Left cardiac atrium (tissue), 4 donors: ENCODE results near the gene CTBS. TPM values are rescaled to one million over a fixed set of nuclear protein-coding genes. Genes with fewer than 3 reads are reported as not detected.
A peak's percentile ranks its signal among the peaks of the same experiment; 100 is the strongest.
"Not testable (repeated sequence)": the region's sequence is repeated elsewhere in the genome, so short reads cannot be mapped to it uniquely, and the experiment has no call there.

ENCODE experiments used
- ATAC-seq, 2 donors: fragments of 200-7000 bp; cut with Tn5 transposase; one replicate each; pipeline ENCODE4 v1.9.1; 2020; ENCODE audit warnings: mild to moderate bottlenecking in 2 of 2, moderate library complexity in 2 of 2
- DNase-seq: peaks from one replicate; pipeline ENCODE4 v3.0.0-alpha.2; 2020
- intact Hi-C, 2 donors: fragments of 100-400 bp; cut with DNase I; formaldehyde crosslinking; loops; one replicate each; pipeline versions ENCODE4 v1.14.1 to v1.15.1; 2022 to 2023
- total RNA-seq, 2 donors: library from RNA; stranded (reverse); fragmentation: NEBNext Ultra II Directional; extraction: Animal tissue kit (Norgen Biotek cat#: 25700); gene quantifications; one replicate each; pipeline ENCODE4 v1.2.1, GENCODE V29; 2021
- donor health status: DM: no; HTN: yes; CAD: no.
- donor health status: DM: no; HTN: yes; CAD: no; lungs with severe emphysema.
- donor health status: DM: yes; HTN: yes; CAD: no.
- donor health status: Dilated cardiomyopathy.

Gene CTBS
- total RNA-seq, 2 donors from 2014 or later, result 8.0 to 11.4 TPM

GRCh38 chr1:84510668-84511067, 63.6 kb downstream of the CTBS start:
- ATAC-seq (no peak), DNase-seq (no peak)
- intact Hi-C loops, result no loop called here

- no peak for DNase-seq
- intact Hi-C loops, result no loop called here
- no peak for ATAC-seq
Observed at GRCh38 chr1:84510165-84510564, 64.1 kb downstream of the CTBS start.

- intact Hi-C loops, result loop anchor here in 1 of 2 donors (5.0 kb wide), 1 partner anchor 63 kb away; the partner anchor contains the start of gene CTBS
- DNase-seq (no peak), ATAC-seq (no peak)
Observed at GRCh38 chr1:84509029-84509428, 65.2 kb downstream of the CTBS start.

GRCh38 chr1:84508510-84508909, 65.7 kb downstream of the CTBS start:
- DNase-seq, result no peak
- ATAC-seq, result no peak
- intact Hi-C loops, result loop anchor here in 1 of 2 donors (5.0 kb wide), 1 partner anchor 64 kb away; the partner anchor contains the start of gene CTBS

- intact Hi-C loops, result loop anchor here in 1 of 2 donors (5.0 kb wide), 1 partner anchor 64 kb away; the partner anchor contains the start of gene CTBS
- ATAC-seq, DNase-seq: not testable (repeated sequence)
Observed at GRCh38 chr1:84507887-84508286, 66.4 kb downstream of the CTBS start.

GRCh38 chr1:84506729-84507453, 67.3 kb downstream of the CTBS start:
- intact Hi-C loops, result loop anchor here in 1 of 2 donors (5.0 kb wide), 1 partner anchor 65 kb away; the partner anchor contains the start of gene CTBS
- ATAC-seq (no peak), DNase-seq (no peak)

GRCh38 chr1:84506002-84506728, 68.1 kb downstream of the CTBS start, which contains the start of the genes GNG5 and SPATA1:
Gene GNG5 (minus strand): TSS chr1:84506581. CDS start chr1:84506091, 490 bp downstream.
Gene SPATA1 (plus strand): TSS chr1:84506386. CDS start chr1:84516360, 9,974 bp downstream.
- intact Hi-C loops, result loop anchor here in 1 of 2 donors (5.0 kb wide), 1 partner anchor 66 kb away; the partner anchor contains the start of gene CTBS
- DNase-seq (peak; percentile 99), ATAC-seq (peak; percentile 97)

- DNase-seq (peak; percentile 79), ATAC-seq (peak; percentile 72 to 82)
- intact Hi-C loops, result loop anchor here in 1 of 2 donors (5.0 kb wide), 1 partner anchor 67 kb away; the partner anchor contains the start of gene CTBS
Observed at GRCh38 chr1:84505493-84506001, 68.7 kb downstream of the CTBS start.

- ATAC-seq (no peak), DNase-seq (no peak)
- intact Hi-C loops, result loop anchor here in 1 of 2 donors (5.0 kb wide), 1 partner anchor 67 kb away; the partner anchor contains the start of gene CTBS
Observed at GRCh38 chr1:84504580-84505492, 69.4 kb downstream of the CTBS start.

- no peak for ATAC-seq
- intact Hi-C loops, result no loop called here
- DNase-seq, result no peak
Observed at GRCh38 chr1:84502927-84503326, 71.3 kb downstream of the CTBS start.

Other genes with a start within 250 kb of the CTBS start
- gene DNASE2B, start 176.0 kb downstream of the CTBS start, total RNA-seq, result not detected
- gene RPF1, start 95.2 kb downstream of the CTBS start, total RNA-seq, result 10 to 100 TPM; 28.5 to 32.1 TPM
- 1 to 10 TPM in 1 of 2 donors, under 1 TPM in 1; 0.77 to 2.2 TPM for gene SPATA1, start 68.1 kb downstream of the CTBS start, total RNA-seq
- 100 to 1,000 TPM; 141 to 155 TPM for gene GNG5, start 67.9 kb downstream of the CTBS start, total RNA-seq
- gene SSX2IP, start 116.0 kb upstream of the CTBS start, total RNA-seq, result 10 to 100 TPM; 14.8 to 20.0 TPM